Measurements from ENCODE around the gene GDPD3. TPM values are rescaled to one million over a fixed set of nuclear protein-coding genes. Genes with fewer than 3 reads are reported as not detected.

Gene GDPD3
- total and polyA plus RNA-seq, 9 of the 15 experiments (the other 6 are each of a cell fraction or from before 2014, with no cell fraction given), result 0.47 to 3.9 (median 1.1) TPM

GRCh38 chr16:30091474-30092372 is 21.6 kb downstream of the GDPD3 start, which contains the start of gene TBX6 (continued):
- TF ChIP-seq ZNF232 (CRISPR knock-in tag; IDR thresholded peaks at IDR 0.05) (no peak), RFX7 (CRISPR knock-in tag; IDR thresholded peaks at IDR 0.05) (no peak), GTF2F1 (IDR thresholded peaks at IDR 0.05; ENCODE audit: low read depth, low read length) (peak; percentile 84; the same call in 1 of the 2 replicates), PHB (CRISPR knock-in tag; IDR thresholded peaks at IDR 0.05) (no peak), ATF2 (CRISPR knock-in tag; IDR thresholded peaks at IDR 0.05) (no peak), EGR1 (conservative IDR thresholded peaks at IDR 0.05) (no peak), GTF3C2 (IDR thresholded peaks at IDR 0.05; ENCODE audit: borderline replicate concordance, extremely low read depth, insufficient read length) (no peak), ZNF354B (CRISPR knock-in tag; IDR thresholded peaks at IDR 0.05) (no peak), SMARCE1 (IDR thresholded peaks at IDR 0.05) (no peak), CHD1 (IDR thresholded peaks at IDR 0.05; ENCODE audit: low read length) (peak; percentile 86), ZFPM2 (CRISPR knock-in tag; IDR thresholded peaks at IDR 0.05) (no peak), GTF2B (IDR thresholded peaks at IDR 0.05; ENCODE audit: extremely low read depth, insufficient read length) (no peak), POLR3G (IDR thresholded peaks at IDR 0.05; ENCODE audit: extremely low read depth, insufficient read length, insufficient replicate concordance) (no peak), NFRKB (IDR thresholded peaks at IDR 0.05; ENCODE audit: low read depth) (no peak), NFIC (IDR thresholded peaks at IDR 0.05) (peak; percentile 78), WHSC1 (IDR thresholded peaks at IDR 0.05; ENCODE audit: low read length) (no peak), IRF9 (tag; IDR thresholded peaks at IDR 0.05) (no peak), CBX1 (IDR thresholded peaks at IDR 0.05; ENCODE audit: low read depth) (no peak), SLC30A9 (CRISPR knock-in tag; IDR thresholded peaks at IDR 0.05) (no peak), GABPB2 (CRISPR knock-in tag; conservative IDR thresholded peaks at IDR 0.05) (no peak), PTBP1 (IDR thresholded peaks at IDR 0.05; ENCODE audit: low read depth, low read length) (no peak), SIN3A (IDR thresholded peaks at IDR 0.05; ENCODE audit: borderline replicate concordance in 2 of 2, control insufficient read depth in 1 of 2, low read depth in 2 of 2, low read length in 2 of 2) (no peak), TRIM24 (IDR thresholded peaks at IDR 0.05) (peak in 1 of 2 experiments; percentile 59; a peak in 1 of 4 replicates), FOXK1 (CRISPR knock-in tag; IDR thresholded peaks at IDR 0.05; ENCODE audit: borderline replicate concordance) (0 out of 2 replicates have a peak, but pooled peaks have one; percentile 26)

Measured in K562 (cell line).